GM18505 (cell line): ENCODE measurements around the gene DCAKD.

Experiments used
- ATAC-seq: cut with Tn5 transposase; IDR thresholded peaks from one replicate; pipeline ENCODE4 v1.9.1; 2021; ENCODE audit not compliant: unreplicated experiment
- POLR2A ChIP-seq: IDR thresholded peaks from 4 replicates; pipeline ENCODE4 v1.6.1; 2011; ENCODE audit warnings: borderline replicate concordance; ENCODE audit not compliant: insufficient read depth, insufficient read length; ENCODE audit errors: extremely low read depth

The DCAKD gene

DNA sequence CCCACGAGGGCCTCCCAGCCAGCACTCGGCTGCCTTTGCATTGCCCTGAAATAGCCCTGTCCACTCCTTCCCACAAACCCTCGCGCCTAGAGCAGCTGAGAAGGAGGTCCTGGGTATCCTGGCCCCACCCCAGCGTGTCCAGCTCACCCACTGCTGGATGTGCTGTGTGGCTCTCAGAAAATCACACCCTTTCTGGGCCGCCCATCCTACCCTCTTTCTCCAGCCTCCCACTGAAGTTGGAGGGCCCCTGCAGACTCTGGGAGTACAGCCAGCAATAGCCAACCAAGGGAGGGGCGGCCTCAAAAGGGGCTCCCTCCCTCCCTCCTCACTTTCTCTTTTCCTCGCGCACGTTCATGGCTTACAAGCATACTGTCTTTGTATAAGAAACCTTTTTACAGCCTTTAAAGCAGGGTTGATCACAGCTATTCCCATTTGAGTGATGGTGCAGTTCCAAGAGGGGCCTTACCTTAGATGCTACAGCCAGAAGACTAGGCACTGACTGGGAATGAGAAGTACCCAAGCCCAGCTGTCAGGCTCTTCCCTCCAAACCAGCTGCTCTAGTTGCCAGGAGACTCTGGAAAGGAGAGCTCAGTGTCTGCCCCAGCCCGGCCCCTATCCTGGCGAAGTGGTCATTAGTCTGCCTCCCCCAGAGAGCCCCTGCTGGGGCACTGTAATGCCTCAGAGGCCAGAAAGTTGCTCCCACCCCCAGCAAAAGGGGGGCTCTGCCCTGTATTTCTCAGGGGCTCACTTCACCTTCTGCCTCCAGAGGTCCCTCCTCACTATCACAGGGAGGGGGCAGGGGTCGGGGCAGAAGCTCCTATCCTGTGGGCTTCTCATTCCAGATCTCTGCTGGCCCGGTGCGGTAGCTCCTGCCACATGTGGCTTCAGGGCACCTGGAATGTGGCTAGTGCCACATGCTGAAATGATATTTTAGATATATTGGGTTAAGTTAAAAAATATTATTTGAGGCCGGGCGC is 38.1 kb downstream of the DCAKD start:
- ATAC-seq, result no peak
- TF ChIP-seq POLR2A, result no peak

DNA sequence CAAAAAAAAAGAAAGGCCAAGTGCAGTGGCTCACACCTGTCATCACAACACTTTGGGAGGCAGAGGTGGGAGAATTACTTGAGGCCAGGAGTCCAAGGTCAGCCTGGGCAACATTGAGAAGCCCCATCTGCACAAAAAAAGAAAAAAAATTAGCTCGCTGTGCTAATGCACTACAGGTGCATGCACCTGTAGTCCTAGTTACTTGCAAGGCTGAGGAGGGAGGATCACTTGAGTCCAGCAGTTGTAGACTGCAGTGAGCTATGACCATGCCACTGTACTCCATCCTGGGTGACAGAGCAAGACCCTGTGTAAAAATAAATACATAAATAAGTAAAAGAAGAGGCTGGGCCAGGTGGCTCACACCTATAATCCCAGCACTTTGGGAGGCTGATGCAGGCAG is 39.7 kb downstream of the DCAKD start:
- TF ChIP-seq POLR2A, result no peak
- no peak for ATAC-seq

DNA sequence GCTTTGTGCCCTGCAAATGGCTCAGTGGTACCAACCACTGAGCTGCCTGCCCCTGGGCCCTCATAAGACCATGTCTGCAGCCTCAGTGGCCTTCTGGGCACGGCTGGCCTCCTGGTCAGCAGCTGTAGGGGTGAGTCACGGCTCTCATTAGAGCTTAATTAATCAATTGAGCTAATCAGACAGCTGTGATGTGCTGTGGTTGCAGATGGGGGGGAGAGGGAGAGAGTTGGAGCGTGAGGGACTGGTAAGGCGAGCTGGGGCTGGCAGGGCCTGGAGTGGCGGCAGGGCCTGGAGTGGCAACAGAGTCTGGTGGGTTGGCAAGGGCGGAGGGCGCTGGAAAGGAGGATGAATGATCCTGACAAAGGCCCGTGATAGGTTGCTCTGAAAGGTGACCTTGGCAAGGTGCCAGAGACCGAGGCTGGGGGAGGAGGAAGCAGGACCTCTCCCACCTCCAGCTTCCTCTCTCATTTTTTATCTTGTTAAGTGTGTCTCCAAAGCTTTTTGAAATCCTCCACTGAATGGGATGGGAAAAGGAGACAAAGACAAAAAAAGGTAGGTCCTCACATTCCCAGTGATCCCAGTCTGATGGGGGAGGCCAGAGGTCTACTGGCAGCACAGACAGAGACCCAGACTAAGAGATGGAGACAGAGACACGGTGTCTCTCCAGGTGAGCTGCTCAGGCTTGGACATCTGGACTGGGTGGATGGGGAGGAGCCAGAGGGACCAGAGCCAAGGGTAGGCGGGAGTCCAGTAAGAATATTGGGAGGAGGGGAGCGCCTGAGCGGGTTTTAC is 41.6 kb downstream of the DCAKD start:
- no peak for TF ChIP-seq POLR2A

DNA sequence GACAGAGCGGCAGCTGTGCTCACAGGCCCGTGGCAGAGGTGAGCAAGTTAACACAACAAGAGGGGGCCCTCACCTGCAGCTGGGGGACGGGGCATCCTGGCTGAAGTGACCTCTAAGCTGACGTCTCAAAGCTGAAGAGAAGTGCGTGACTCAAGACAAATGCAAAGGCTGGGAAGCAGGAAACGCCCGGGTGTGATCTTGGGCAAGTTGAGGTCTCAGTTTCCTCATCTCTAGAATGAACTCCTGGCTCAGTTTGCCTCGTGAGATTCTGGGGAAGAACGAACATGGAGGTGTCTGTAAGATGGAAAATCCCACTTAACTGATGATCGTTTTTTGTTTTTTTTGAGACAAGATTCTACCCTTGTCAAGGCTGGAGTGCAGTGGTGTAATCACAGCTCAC is 43.2 kb downstream of the DCAKD start:
- no peak for TF ChIP-seq POLR2A
- ATAC-seq, result no peak

More for the DNA sequence above, 41.6 kb downstream of the DCAKD start:
- ATAC-seq, result no peak

DNA sequence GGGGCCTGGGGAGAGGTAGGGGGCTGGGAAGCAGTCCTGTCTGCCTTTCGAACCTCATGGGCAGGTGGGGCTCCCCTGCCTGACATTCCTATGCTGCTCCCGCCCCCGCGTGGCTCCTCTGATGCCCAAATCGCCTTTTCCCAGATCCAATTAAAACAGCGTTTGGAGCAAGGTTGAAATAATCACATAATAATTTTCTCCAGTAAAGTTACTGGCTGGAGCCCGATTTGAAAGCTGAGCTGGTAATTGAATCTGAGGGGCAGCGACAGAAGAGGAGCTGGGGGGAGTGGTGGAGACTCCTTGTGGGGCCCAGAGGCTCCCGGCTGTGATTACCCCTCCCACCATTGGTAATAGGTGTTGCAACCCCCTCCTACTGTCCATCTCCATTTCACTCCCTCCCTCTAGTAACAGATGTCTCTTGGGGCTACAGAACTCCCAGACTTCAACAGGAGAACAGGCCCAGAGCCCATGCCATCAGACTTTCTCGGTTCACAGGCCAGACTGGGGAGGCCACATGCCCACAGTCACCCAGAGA is 44.4 kb downstream of the DCAKD start:
- no peak for ATAC-seq
- TF ChIP-seq POLR2A, result no peak

DNA sequence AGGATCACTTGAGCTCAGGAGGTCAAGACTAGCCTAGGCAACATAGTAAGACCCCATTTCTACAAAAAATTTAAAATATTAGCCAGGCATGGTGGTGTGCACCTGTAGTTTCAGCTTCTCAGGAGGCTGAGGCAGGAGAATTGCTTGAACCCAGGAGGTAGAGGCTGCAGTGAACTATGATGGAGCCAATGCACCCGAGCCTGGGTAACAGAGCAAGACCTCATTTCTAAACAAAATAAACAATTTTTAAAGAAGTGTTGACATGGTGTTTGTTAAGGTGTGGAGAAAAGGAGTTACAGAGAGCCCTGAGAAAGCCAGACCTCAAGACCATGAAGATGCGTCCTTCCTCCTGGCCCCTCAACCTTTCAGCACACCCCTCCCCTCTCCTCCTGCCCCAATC is 45.7 kb downstream of the DCAKD start:
- no peak for ATAC-seq
- no peak for TF ChIP-seq POLR2A

DNA sequence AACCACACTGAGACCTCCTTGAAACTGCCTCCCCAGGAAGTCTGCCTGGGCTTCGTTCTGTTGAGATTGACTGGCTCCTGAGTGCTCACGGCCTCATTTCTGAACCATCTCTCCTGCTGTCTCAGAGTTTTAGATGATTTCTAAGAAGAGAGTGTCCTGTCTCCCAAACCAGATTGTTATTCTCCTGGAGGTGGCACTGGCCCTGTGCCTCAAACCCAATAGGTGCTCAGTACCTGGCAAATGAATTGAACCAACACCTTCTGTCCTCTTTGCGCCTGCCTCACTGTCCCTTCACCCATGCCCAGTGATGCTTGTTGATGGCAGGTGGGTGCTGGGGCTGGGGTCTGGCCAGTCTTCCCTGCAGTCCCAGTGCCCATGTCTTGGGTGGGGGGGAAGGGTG is 47.0 kb downstream of the DCAKD start:
- no peak for ATAC-seq
- no peak for TF ChIP-seq POLR2A

DNA sequence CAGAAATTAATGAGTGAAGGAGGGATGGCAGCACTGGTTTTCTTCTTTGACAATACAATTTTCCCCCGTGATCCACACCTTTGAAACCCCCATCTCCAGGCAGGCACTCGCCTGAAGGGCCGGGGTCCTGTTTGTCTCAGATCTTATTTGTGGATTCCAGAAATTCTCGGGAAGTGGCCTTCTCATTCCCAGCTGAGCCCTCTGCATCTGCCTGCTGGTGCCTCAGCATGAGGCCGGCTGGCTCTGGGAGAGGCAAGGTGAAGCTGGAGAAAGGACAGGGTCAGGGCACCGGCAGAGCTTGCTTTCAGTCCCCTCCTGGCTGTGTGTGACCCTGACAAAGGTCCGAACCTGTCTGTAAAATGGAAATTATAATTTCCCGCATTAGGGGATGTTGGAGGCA is 47.6 kb downstream of the DCAKD start:
- no peak for TF ChIP-seq POLR2A
- ATAC-seq, result no peak

DNA sequence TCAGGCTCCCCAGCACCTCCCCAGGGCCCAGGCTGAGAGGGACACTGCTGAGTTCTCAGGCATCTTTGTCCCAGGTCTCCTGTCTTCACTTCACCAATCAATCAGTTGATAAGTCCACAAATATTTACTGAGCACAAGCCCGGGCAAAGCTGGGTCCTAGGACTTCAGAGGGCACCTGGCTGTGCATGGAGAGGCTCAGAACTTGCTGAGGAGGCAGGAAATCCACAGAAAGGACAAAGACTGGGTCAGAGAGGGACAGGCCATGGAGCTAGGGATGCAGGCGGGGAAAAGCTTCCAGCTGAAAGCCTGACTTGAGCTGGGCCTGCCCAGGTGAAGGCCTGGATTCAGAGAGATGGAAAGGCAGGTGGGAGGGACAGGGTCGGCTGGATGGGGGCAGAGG is 50.1 kb downstream of the DCAKD start:
- no peak for TF ChIP-seq POLR2A
- ATAC-seq, result no peak

DNA sequence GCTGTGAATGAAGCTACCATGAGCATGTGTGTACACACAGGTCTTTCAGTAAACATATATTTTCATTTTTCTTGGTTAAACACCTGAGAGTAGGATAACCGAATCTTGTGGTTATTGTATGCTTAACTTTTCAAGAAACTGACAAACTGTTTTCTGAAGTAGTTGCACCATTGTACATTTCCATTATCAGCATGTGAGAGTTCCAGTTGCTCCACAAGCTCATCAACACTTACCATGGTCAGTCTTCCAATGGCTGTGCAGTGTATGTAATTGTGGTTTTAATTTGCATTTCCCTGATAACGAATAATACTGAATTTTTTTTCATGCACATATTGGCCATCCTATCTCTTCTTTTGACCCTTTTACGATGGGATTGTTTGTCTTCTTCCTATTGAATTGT is 52.0 kb downstream of the DCAKD start:
- ATAC-seq, result no peak
- no peak for TF ChIP-seq POLR2A

DNA sequence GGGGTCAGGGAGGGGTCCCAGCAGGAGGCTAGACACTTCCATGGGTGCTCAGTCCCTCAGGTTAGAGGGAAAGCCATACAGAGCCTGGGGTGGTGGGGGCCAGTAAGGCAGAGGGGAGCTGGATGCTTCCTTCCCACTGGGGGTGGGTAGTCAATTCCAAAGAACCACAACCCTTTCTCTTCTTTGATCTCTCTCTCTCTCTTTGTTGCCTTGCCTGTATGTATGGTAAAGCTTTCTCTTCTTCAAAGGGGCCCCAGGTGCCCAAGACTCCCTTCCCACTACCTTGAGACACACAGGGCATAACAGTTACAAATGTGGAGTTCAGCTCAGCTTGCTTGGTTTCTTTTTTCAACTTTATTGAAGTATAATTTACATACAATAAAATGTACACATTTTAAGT is 52.8 kb downstream of the DCAKD start:
- no peak for ATAC-seq
- no peak for TF ChIP-seq POLR2A

DNA sequence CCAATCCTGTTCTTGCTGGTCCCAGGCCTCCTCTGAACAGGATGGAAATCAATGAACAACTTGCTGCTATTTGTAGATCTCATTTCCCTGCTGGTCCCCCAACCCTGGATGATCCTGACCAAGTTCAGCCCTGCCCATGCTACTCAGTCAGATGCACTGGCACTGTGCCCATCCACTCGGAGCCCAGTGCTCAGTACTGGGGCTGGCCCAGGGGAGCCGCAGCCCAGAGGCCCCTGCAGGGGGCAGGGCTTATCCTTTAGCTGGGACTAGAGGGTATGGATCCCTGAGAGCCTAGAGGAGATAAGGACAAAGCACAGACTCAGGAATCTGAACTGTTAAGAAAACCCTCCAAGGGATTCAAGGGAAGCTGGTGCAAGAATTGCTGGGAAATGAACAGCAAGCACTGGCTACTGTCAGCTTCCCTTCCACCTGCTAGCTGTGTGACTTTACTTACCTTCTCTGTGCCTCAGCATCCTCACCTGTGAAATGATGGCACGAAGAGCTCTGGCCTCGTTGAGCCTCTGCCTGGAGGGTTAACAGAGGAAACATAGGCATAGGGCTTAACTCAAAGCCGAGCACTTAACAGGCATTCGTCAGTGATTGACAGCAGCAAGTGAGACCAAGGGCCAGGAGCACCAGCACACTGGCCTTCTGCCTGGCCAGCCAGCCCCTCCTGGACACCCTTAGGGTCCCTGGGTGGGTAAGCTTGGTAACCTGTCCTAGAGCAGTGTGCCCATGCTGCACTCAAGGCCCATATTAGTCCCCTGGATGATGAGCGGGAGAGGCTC is 53.5 kb downstream of the DCAKD start:
- no peak for ATAC-seq
- no peak for TF ChIP-seq POLR2A

DNA sequence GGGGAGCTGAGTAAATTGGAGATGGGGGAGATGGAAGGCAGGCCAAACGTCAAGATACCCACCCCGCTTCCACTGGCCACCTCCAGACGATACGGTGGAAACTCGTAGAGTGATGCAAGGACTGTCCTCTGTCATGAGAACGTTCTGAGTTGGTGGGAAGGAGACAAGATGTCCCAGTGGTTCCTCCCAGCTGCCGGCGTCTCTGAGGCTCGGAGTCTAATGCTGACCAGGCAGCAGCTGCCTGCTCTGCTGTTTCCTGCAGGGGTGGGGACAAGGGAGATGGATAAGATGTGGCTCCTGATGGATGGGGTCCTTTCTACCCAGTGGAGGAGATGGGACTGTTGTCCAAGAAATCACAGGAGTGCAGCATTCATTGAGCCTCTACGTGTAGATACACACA is 55.1 kb downstream of the DCAKD start:
- no peak for TF ChIP-seq POLR2A
- no peak for ATAC-seq
